HG02571 (cell line): Measurements from ENCODE around the gene COX19.
"Not testable (repeated sequence)": the region's sequence is repeated elsewhere in the genome, so short reads cannot be mapped to it uniquely, and the experiment has no call there.

Experiments
- ATAC-seq: cut with Tn5 transposase; IDR thresholded peaks from one replicate; pipeline ENCODE4 v1.9.1; 2021; ENCODE audit warnings: mild to moderate bottlenecking, moderate library complexity; ENCODE audit not compliant: unreplicated experiment

COX19 gene

DNA sequence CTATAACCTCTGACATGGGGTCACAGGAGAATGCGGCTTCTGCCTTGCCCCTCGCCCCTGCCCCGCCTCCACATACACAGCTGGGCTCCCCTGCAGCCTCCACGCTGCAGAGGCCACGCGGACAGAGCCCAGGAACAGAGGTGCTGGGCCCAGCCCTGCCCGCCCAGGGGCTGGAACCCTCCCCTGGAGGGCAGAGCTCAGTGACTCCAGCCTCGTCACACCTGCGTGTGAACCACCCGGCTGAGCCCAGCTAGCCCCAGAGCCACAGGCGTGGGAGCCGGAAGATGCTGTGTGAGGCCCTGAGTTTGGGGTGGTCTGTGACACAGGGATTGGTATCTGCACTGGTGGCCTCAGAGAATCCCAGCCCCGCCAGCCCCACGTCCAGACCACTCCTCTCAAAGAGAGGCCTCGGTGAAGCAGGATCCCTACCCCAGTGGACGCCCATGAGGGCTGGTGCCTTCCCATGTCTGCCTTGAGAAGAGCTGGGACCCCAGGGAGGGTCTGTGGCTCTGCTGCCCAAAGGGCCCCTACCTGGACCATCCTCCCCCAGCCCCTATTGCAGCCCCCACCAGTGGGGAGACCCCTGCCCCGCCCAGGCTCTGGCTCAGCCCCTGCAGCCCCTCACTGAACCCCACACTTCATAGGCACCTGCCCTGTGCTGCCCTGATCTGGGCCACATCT, 12.8 kb downstream of the COX19 start:
- no peak for ATAC-seq

DNA sequence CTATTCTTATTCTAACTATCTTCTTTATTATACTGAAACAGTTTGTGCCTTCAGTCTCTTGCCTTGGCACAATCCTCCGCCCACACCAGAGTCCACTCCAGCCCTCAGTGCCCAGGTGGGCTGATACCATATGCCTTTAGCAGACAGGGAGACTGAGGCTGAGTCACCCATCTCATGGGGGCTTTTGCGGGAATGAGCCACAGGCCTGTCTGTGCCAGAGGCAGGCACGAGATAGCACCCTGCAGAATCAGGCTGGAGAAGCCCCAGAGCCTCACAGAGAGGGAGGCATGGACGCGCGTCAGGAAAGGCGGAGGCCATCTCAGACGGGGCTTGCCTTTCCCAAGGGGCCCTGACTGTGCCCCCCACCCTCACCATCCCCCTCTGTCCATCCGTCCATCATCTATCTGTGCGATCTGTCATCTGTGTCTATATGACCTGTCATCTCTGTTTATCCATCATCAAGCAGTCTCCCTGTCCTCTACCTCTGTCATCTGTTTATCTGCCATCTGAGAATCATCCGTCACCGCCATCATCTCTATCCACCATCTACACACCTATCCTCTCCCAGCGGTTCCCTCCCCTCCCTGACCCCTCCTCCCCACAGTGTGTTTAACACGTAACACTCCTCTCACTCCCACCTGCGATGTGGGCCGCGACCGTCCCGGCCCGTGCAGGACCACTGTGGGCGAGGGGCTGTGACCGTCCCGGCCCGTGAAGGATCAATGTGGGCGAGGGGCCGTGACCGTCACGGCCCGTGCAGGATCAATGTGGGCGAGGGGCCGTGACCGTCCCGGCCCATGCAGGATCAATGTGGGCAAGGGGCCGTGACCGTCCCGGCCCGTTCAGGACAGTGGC, 13.6 kb downstream of the COX19 start:
- ATAC-seq = no peak

DNA sequence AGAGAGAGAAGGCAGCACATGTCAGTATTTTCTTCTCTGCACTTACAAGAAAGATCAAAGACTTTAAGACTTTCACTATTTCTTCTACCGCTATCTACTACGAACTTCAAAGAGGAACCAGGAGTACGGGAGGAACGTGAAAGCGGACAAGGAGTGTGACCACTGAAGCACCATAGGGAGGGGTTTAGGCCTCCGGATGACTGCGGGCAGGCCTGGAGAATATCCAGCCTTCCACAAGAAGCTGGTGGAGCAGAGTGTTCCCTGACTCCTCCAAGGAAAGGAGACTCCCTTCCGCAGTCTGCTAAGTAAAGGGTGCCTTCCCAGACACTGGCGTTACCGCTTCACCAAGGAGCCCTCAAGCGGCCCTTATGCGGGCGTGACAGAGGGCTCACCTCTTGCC, 14.4 kb downstream of the COX19 start:
- not testable (repeated sequence) for ATAC-seq

DNA sequence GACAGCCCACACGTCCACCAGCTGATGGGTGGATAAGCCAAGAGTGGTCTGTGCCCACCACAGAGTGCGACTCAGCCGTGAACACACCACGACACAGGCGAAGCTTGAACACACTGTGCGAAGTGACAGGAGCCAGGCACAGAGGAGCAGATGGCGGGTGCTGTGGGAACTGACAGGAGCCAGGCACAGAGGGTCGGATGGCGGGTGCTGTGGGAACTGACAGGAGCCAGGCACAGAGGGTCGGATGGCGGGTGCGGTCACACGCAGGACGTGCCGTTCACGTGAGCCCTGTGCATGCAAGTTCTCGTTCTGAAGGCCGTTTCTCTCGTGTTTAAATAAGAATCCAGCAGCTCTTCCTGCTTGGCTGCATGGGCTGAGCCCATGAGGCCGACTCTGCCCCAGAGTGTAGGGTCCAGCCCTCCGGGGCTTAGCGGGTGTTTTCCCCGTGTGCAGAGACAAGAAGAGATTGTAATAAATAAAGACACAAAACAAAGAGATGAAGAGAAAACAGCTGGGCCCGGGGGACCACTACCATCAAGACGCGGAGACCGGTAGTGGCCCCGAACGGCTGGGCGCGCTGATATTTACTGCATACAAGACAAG, 15.0 kb downstream of the COX19 start:
- no peak for ATAC-seq

DNA sequence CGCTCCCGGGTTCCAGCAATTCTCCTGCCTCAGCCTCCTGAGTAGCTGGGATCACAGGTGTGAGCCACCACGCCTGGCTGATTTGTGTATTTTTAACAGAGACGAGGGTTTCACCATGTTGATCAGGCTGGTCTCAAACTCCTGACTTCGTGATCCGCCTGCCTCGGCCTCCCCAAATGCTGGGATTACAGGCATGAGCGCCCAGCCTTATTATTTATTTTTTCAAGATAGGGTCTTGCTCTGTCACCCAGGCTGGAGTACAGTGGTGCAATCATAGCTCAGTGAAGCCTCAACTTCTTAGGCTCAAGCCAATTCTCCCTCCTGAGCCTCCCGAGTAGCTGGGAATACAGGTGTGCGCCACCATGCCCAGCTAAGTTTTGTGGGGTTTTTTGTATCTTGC, 15.6 kb downstream of the COX19 start:
- not testable (repeated sequence) for ATAC-seq

DNA sequence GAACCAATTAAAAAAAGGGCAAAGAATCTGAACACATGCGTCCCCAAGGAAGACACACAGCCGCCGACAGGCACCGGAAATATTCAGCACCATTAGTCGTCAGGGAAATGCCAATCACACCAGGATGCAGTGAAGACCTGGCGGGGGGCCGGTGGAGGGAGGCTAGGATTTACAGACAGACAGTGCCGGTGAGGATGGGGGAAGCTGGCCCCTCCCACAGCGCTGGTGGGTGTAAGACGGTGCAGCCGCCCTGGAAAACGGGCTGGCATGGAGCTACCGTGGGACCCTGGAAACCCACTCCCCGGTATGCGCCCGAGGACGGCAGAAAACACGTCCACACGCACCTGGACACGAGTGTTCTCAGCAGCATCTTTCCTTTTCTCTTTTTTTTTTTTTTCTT, 16.1 kb downstream of the COX19 start:
- no peak for ATAC-seq

DNA sequence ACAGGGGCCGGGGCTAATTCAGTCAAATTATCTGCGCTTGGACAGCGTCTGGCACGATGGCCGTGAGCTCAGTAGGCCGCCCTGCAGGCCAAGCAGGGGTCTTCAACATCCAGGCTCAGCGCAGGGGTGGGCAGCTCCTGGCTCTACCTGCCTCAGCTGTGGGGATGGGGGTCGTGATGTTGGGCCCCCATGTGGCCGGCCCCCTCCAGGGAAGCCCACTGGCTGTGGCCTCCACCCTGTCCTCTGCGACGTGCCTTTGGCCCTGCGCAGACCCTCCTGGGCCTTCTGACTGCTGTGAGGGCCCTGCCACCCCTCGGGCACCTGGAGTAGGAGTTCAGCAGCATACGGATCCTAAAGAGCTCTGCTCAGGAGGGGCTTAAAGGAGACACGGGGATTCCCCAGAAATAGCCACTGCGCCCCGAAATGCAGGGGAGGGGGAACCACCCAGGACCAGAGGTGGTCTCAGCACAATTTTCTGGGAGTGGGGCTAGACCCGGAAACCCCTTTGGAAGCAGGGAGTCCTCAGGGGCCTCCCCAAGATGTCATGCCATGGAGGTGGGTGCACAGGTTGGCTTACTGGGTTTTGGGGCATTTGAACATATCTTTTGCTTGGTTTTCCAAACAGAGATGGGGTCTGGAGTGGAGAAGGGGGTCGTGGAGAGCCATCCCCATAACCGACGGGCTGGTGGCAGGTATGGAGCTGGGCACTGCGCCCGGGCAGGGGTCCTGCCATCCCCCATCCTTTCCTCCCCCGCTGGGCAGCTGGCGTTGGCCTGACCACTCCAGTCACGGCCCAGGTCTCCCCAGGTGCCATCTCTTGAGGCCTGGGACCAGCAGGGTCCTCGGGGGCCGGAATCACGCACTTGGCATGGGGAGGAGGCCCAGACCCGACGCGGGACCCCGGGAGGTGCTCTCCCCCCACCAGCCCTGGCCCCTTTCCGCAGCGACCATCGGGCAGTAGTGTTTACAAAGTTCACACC, 16.8 kb downstream of the COX19 start:
- ATAC-seq = no peak

DNA sequence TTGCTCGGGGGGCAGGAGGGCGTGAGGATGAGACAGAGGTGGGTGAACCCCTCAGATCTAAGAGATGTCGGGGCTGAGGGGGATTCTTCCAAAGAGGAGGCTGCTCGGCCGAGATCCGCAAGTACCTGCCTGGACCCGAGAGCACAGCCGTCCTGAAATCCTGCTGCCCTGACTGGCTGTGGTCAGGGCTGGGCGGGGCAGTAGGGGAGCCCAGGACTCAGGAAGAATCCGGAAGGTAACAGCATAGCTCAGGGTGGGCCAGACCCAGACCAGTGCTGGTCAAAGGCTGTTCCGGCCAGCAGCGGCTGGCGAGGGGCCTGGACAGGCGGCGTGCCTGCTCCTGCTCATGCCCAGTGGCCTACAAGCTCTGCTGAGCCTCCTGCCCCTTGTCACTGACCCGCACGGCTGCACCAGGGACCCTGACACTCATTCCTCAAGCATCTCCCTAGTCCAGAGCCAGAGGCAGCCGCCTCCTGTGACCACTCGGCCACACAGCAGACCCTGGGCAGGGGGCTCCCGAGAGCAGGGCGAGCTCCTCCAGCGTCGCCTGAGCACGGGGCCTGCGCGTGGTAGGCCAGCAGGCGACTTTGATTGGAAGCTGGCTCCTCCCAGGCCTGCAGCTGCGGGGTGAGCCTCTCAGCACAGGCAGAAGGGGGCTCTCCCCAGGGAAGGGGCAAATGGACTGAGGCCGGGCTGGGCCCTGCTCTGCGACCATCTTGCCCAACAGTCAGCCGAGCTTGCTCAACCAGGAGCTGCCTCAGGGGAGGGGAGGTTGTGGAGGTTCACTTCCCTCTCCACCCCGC, 17.7 kb downstream of the COX19 start:
- ATAC-seq = no peak

DNA sequence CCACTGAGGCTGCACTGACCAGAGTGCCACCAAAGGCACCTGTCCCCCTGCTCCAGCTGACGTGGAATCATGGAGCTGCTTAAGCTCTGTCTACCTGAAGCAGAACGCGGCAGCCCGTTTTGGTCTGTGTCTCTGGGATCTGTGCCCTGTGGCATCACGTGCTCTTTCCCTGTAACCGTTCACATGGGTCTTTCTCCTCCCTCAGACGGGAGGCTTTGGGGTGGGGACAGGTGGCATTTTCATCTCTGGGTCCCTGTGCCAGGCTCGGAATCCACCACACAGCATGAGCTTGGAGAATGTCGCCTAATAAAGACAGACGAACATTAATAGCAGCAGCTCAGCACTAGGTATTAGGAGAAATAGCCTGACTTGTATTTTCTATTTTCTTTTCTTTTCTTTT, 19.3 kb downstream of the COX19 start:
- ATAC-seq = no peak

DNA sequence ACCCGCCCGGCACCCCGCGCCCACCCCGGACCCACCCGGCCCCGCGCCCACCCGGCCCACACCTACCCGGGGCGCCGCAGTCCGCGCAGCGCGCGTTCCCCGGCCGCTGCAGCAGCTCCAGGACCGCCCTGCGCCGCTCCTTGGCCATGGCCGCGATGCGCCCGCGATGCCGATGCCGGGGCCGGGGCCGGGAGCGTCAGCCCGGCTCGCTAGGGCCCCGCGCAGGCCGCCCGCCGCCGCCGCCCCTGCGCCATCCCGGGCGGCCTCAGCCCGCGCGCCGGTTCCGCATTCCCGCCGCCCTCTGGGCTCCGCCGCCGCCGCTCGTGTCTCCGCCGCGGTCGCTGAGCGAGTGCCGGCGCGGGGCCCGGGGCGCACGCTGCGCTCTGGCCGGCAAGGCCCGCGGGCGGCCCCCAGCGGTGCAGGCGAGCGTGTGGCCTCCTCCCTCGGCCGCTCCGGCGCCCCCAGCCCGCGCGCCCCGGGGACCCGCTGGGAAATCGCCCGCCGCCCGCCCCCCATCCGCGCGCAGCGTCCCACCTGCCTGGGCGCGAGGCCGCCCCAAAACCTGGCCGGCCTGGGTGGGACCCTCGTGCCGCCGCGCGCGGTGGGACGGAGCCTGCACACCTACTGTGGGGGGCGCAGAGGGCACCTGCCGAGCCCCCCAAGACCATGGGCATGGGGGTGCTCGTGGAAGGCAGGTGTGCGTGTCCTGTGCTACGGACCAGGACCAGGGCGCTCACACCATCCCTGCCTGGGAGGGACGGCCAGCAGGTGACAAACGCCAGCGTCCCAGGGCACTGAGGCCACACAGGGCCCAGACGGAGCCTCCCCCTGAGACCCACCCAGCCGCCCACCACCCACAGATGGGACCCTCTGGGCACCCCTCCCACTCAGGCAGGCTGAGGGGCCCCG, 20.8 kb downstream of the COX19 start, which contains the start of gene ADAP1:
ADAP1 (minus strand) TSS at position 351 of the 909 bp plus-strand sequence; CDS start at position 148, 203 bp downstream.
- no peak for ATAC-seq

DNA sequence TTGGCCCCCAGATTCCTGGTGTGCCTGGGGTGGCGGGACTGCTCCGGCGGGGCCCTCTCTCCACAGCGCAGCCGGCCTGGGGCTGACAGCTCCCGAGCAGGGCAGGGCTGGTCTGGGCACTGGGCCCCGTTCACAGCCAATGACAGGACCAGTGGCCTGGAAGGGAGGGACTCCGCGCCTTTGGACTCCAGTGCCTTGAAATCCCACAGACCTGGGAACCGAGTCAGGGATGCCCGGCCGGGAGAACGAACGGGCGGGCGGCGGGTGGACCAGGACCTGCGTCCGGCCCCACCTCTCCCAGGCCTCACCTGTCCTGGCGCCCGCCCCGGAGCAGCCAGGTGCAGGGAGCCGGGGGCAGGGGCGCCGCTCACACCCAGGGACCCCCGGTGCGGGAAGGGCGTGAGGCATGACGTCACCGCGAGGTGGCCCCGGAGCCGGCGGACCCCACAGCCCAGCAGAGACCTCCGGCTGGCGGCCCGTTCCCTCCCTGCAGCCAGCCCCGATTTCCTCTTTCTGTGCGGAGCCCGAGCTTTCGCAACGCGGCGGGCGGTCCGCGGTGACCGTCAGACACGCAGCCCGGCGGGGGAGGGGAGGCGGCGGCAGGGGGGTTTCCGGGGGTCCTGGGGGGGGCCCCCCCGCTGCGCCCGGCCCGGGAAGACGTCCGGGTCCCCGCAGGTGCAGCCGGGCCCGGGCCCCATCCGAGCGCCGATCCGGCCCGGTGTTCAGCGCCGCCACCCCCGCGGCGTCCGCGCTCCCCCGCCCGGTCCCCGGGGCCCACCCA, 21.6 kb downstream of the COX19 start:
- no peak for ATAC-seq

DNA sequence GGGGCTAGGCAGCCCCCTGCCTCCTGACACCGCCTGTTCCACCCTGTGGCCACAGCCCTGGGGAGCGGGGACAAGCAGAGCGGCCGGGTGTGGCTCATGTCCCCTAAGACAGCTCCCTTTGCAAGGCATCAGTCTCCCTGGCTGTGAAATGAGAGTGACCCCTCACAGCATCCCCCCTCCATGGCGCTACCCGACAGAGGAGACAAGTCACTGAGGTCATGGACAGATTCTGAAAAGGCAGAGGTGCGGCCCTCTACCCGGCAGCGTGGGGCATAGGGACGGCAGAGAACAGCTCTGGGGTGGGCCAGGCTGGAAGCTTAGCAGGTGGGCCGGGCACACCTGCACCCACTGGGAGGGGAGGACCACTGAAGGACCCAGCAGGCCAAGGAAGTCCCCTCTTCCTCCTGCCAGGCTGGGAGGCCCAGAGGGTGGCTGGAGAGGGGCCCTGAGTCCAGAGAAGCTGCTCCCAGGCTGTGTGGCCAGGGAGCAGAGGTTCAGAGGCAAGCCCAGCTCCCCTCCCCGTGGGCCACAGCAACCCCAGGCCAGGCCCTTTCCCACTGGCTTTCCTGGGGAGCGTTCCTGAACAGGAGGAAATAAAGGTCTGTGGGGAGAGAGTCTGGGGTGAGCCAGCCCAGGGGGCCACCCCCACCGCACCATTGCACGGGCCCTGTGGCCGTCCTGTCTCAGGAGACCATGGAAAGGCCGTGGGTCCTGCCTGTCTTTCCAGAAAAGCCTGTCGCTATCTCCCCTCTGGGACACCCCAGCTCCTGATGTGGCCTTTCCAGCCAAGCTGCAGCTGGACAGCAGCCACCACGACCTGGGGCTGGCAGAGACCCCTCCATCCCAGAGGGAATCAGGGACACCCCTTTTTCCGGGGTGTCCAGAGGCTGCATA, 22.6 kb downstream of the COX19 start:
- no peak for ATAC-seq

DNA sequence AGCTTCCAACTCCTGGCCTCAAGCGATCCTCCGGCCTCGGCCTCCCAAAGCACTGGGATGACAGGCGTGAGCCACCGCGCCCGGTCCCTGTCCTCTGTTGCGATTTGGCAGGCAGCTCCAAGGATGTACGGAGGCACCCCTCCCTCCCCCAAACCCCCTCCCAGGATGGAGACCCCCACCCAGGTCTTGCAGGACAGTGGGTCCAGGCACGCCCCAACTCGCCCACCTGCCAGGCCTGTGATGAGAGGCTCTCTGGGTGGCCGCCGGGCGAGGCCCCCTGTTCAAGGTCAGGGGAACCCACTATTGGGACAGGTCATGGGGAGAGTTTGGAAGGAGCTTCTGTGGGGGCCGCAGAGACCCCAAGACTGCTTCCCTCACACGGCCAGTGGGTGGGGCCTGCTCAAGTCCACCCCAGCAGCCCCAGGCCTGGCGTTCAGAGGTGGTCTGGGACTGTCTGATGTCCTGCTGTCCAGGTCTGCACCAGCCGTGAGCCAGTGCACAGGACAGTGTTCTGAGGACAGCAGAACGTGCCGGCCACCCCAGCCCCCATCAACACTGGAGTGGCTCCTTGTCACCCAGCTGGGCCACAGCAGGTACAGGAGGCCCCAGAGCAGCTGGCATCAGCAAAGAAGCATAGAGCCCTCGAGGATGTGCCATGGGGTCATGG, 23.3 kb downstream of the COX19 start:
- no peak for ATAC-seq

DNA sequence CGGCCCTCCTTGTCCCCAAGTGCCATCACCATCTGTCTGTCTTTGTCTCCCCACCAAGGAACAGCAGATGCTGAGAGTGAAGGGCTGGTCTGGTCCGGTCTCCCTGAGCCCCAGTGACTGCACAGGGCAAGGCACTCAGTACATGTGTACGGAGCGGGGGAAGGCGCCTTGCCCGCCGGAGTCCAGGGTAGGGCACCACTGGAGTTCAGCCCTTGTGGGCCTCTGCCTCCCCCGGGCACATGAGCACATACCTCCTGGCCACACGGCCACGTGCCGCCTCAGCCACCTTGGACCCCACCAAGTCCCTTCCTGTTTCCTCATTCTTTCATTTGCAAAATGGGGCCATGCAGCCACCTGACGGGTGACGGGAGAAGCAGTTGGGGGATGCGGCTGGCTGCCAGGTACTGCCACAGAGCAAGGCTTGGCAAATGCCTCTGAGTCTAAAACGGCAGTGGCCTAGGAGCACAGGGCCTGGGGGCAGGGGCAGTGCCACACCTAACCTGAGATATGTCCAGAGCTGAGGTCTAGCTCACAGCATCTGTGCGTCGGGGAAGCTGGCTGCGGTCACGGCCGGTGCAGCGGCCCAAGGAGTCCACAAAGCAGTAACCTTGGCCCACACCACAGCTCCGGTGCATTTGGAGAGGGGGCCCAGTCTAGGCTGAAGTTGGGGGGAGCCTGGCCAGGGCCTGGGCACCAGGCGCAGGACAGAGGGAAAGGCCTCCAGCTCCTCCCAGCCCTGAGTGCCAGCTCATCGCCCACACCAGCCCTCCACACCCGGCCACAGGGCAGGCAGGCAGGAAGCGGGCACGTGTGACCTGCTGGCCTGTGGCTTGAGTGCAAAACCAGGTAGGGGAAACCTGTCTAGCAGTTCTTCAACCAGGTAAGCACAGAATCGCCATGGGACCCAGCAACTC, 26.1 kb downstream of the COX19 start:
- ATAC-seq = no peak

DNA sequence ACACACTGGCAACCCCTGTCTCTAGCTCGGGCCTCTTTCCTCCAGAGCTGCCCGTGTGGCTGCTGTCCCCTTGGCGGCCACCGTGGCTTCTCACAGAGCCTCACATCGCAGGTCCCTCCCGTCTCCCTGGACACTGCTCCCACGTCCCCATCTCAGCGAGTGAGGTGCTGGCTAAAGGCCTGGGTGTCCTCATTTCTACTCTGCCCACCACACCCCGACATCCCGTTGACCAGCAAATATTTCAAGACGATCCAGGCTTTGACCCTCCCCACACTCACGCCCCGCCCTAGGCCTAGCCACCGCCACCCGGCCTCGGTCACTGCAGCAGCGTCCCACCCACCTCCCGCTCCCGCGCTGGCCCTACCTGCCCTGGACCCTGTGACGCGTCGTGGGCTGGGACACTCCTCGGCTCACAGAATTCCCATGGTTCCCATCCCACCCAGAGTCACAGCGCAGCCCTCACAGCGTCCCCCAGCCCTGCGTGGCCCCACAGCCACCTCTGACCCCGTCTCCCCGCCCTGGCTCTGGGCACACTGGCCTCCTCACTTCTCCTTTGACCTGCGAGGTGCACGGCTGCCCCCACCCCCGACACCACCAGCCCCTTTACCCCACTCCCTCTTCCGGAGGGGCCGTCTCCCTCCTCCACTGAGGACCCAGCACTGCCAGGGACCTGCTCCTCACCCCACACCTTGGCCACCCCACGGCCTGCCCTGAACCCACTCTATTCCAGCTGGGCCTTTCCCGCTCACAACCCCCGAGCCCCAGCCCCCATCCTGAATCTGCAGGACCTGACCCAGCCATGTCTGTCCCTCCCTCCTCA, 27.7 kb downstream of the COX19 start:
- ATAC-seq = no peak
